ENCODE results near the gene TBC1D1.

DNA sequence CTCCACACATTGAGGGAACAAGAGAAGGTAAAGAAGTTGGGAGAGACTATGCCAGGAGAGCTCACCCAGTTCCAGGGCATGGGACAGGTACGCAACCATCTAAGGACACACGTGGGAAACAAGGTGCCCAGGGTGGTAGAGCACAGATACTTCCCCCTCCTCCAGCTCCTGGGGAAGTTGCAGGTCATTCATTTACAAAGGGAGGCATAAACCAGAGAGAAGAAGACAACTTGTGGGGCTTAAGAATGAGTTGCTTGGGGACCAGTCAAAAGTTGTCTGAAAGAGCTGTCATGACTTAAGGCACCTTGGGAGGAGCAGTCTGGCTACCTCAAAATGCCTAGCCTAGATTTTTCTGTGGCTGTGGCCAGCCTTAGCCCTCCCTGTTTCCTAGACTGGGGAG lies 255.5 kb downstream of the TBC1D1 start:
- TF ChIP-seq, protein P1, sequence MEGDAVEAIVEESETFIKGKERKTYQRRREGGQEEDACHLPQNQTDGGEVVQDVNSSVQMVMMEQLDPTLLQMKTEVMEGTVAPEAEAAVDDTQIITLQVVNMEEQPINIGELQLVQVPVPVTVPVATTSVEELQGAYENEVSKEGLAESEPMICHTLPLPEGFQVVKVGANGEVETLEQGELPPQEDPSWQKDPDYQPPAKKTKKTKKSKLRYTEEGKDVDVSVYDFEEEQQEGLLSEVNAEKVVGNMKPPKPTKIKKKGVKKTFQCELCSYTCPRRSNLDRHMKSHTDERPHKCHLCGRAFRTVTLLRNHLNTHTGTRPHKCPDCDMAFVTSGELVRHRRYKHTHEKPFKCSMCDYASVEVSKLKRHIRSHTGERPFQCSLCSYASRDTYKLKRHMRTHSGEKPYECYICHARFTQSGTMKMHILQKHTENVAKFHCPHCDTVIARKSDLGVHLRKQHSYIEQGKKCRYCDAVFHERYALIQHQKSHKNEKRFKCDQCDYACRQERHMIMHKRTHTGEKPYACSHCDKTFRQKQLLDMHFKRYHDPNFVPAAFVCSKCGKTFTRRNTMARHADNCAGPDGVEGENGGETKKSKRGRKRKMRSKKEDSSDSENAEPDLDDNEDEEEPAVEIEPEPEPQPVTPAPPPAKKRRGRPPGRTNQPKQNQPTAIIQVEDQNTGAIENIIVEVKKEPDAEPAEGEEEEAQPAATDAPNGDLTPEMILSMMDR (IDR thresholded peaks at IDR 0.05; ENCODE audit: low read length): no peak
- no peak for TF ChIP-seq EZH2 (IDR thresholded peaks at IDR 0.05; ENCODE audit: borderline replicate concordance, low read length)
